ENCODE results near the gene SLX4. TPM values are rescaled to one million over a fixed set of nuclear protein-coding genes. Genes with fewer than 3 reads are reported as not detected.
"Not testable (repeated sequence)": the region's sequence is repeated elsewhere in the genome, so short reads cannot be mapped to it uniquely, and the experiment has no call there.

Gene SLX4
- total RNA-seq, 3 donors from 2014 or later = 7.6 to 9.1 (median 8.6) TPM

DNA sequence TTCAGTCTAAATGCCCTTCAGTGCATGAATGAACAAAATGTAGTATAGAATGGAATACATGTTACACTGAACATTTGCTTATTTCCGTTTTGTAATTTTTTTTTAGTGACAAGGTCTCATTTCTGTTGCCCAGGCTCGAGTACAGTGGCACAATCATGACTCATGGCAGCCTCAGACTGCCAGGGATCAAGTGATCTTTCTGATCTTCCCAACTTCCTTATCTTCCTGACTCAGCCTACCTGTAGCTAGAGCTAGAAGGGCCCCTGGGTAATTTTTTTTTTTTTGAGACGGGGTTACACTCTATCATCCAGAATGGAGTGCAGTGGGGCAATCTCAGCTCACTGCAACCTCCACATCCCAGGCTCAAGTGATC, 7.3 kb upstream of the SLX4 start:
- Mint-ChIP-seq H3K9me3 (no peaks in the 10 kb centered on the region), H3K4me1 (ENCODE audit: low read depth) (peaks cover 28% of the 10 kb centered on the region), H3K27me3 (ENCODE audit: low read depth) (no peaks in the 10 kb centered on the region), H3K36me3 (ENCODE audit: insufficient read depth) (peaks cover 12% of the 10 kb centered on the region), H3K4me3 (no peak overlapping the region)
- ATAC-seq (no peak), DNase-seq (no peak)

DNA sequence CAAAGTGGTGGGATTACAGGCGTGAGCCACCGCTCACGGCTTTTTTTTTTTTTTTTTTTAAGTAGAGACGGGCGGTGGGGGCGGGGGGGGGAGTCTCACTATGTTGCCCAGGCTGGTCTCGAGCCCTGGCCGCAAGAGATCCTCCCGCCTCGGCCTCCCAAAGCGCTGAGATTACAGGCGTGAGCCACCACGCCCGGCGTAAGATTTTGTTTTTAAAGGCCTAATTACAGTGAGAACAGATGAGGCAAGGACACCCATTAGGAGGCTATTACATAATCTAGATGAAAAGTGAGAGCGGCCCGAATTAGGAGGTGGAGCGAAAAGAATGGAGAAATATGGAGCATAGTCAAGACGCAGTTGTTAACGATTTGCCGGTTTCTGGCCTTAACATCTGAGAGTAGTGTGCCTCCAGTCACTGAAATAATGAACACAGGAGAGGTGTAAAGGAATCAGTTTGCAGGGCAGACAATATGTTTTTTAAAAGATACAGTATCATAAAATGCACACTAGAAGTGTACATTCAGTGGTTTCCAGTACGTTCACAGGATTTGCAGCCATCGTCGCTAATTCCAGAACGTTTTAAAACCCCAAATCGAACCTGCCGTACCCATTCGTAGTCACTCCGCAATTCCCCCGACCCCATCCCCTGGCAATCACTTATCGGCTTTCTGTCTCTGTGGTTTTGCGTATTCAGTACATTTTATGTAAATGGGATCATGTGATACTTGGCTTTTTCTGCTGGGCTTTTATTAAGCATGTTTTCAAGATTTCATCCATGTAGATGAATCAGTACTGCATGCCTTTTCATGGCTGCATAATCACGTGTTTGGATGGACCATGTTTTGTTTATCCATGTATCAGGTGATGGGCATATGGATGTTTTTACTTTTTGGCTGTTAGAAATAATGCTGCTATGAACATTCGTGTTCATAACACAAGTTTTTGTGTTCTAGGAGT, 1.4 kb upstream of the SLX4 start:
- DNase-seq = no peak
- H3K4me3 Mint-ChIP-seq = peak overlapping the region; percentile 98
- H3K4me1 Mint-ChIP-seq (ENCODE audit: low read depth) = peaks cover 47% of the 10 kb centered on the region
- H3K27me3 Mint-ChIP-seq (ENCODE audit: low read depth) = no peaks in the 10 kb centered on the region
- ATAC-seq = no peak
- H3K36me3 Mint-ChIP-seq (ENCODE audit: insufficient read depth) = peaks cover 12% of the 10 kb centered on the region
- H3K9me3 Mint-ChIP-seq = no peaks in the 10 kb centered on the region

DNA sequence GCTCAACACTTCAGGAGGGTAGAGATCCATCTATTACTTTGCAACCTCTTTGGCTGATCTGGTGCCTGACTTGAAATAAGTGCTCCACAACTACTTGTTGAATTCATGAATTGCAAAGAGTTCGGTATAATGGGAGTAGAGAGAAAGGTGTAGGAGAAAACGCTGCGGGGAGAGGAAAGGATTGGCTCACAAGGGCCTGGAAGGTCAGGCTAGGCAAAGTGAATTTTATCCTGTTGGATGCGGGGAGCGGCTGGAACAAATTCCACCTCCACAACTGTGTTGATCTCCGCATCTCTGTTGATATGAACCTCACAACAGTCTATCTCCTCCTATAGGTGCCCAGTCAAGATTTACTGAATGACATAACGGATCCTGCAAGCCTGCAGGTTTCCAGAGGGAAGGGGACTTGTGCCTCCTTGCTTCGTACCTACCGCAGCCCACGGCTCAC, 684 bp downstream of the SLX4 start:
- no peak for ATAC-seq
- H3K4me1 Mint-ChIP-seq (ENCODE audit: low read depth) = peaks cover 40% of the 10 kb centered on the region
- no peak for DNase-seq

DNA sequence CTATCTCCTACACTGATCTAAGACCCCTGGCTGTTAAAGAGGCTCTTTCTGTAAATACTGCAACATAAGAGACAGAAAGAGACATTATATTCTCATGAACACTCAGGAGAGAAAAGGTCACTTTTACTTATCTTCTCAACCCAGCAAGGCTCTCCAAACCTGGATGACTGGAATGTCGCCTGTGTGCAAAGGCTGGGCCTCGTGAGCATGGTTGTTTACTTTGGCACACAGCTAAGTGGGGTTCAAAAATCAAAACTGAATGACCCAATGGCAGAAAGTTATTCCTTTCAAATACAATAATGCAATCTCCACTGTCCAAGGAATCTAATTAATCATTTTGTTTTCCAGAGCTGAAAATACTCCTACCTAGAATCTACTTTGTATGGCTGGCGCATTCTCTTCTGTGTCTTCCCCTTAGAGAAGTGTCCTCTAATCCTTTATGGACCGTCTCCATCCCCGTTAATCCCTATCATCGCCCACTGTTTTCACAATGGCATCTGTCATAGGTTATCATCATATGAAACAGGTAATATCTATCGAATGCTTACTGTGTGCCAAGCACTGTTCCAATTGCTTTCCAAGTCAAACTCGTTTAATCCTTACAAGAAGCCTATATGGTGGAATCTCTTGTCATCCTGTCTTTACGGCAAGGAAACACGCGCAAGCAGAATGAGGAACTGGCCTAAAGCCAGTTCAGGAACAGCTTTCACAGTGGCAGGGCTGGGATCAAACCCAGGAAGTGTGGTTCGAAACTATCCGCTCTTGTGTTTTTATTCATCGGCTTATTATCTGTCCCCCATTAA, 1.3 kb downstream of the SLX4 start:
- no peak for DNase-seq
- H3K9me3 Mint-ChIP-seq = no peaks in the 10 kb centered on the region
- H3K27me3 Mint-ChIP-seq (ENCODE audit: low read depth) = no peaks in the 10 kb centered on the region
- peaks cover 15% of the 10 kb centered on the region for H3K36me3 Mint-ChIP-seq (ENCODE audit: insufficient read depth)
- ATAC-seq = no peak
- peaks cover 35% of the 10 kb centered on the region for H3K4me1 Mint-ChIP-seq (ENCODE audit: low read depth)
- peak overlapping the region; percentile 98 for H3K4me3 Mint-ChIP-seq

More for the DNA sequence above, 684 bp downstream of the SLX4 start:
- no peaks in the 10 kb centered on the region for H3K9me3 Mint-ChIP-seq
- H3K27me3 Mint-ChIP-seq (ENCODE audit: low read depth) = no peaks in the 10 kb centered on the region
- H3K36me3 Mint-ChIP-seq (ENCODE audit: insufficient read depth) = peaks cover 15% of the 10 kb centered on the region
- H3K4me3 Mint-ChIP-seq = peak overlapping the region; percentile 98

DNA sequence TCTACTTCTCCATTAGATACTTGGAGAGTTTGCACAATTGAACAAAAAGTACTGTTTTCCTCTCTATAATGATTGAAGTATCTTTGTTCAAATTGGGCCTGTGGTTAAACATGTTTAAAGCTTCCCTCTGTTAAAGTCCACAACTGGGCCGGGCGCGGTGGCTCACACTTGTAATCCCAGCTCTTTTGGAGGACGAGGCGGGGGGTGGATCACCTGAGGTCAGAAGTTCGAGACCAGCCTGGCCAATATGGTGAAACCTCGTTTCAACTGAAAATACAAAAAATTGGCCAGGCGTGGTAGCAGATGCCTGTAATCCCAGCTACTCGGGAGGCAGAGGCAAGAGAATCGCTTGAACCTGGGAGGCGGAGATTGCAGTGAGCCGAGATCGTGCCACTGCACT, 2.4 kb downstream of the SLX4 start:
- Mint-ChIP-seq H3K4me1 (ENCODE audit: low read depth) (peaks cover 28% of the 10 kb centered on the region), H3K36me3 (ENCODE audit: insufficient read depth) (peaks cover 12% of the 10 kb centered on the region)
- not testable (repeated sequence) for H3K27me3 Mint-ChIP-seq (ENCODE audit: low read depth); H3K9me3 Mint-ChIP-seq; DNase-seq; ATAC-seq; H3K4me3 Mint-ChIP-seq

GRCh38 chr16:3608069-3608468, 3.3 kb downstream of the SLX4 start:
- Mint-ChIP-seq H3K27me3 (ENCODE audit: low read depth) (no peaks in the 10 kb centered on the region), H3K9me3 (no peaks in the 10 kb centered on the region), H3K4me1 (ENCODE audit: low read depth) (peaks cover 22% of the 10 kb centered on the region), H3K36me3 (ENCODE audit: insufficient read depth) (peaks cover 13% of the 10 kb centered on the region), H3K4me3 (no peak overlapping the region)
- ATAC-seq (no peak), DNase-seq (no peak)

DNA sequence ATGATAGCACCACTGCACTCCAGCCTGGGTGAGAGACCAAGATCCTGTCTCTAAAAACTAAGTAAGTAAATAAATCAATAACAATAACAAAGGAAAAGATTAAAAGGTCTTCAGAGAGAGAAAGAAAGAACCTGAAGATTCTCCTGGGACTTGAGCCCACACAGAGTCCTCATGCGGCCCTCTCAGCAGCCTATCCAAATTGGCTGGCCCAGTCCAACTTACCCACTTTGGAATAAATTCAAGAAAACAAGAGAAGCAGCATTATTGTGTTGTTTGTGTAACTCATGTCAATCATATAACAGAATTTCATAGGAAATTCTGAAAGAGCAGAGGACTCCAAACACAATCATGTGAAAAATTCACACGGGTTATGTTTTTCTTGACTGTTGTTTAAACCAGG, 3.8 kb downstream of the SLX4 start:
- H3K4me3 Mint-ChIP-seq = no peak overlapping the region
- no peaks in the 10 kb centered on the region for H3K27me3 Mint-ChIP-seq (ENCODE audit: low read depth)
- peaks cover 17% of the 10 kb centered on the region for H3K4me1 Mint-ChIP-seq (ENCODE audit: low read depth)
- H3K9me3 Mint-ChIP-seq = no peaks in the 10 kb centered on the region
- ATAC-seq (no peak), DNase-seq (no peak)
- peaks cover 13% of the 10 kb centered on the region for H3K36me3 Mint-ChIP-seq (ENCODE audit: insufficient read depth)

GRCh38 chr16:3607161-3607560, 4.2 kb downstream of the SLX4 start:
- no peak for ATAC-seq
- peaks cover 15% of the 10 kb centered on the region for H3K36me3 Mint-ChIP-seq (ENCODE audit: insufficient read depth)

GRCh38 chr16:3606441-3606840, 5.0 kb downstream of the SLX4 start:
- ATAC-seq (no peak), DNase-seq (no peak)
- Mint-ChIP-seq H3K4me3 (no peak overlapping the region), H3K36me3 (ENCODE audit: insufficient read depth) (peaks cover 22% of the 10 kb centered on the region), H3K27me3 (ENCODE audit: low read depth) (no peaks in the 10 kb centered on the region), H3K9me3 (no peaks in the 10 kb centered on the region), H3K4me1 (ENCODE audit: low read depth) (peaks cover 10% of the 10 kb centered on the region)

More at GRCh38 chr16:3607161-3607560, 4.2 kb downstream of the SLX4 start:
- no peaks in the 10 kb centered on the region for H3K27me3 Mint-ChIP-seq (ENCODE audit: low read depth)
- H3K4me1 Mint-ChIP-seq (ENCODE audit: low read depth) = peaks cover 15% of the 10 kb centered on the region
- no peak for DNase-seq
- H3K4me3 Mint-ChIP-seq = no peak overlapping the region
- no peaks in the 10 kb centered on the region for H3K9me3 Mint-ChIP-seq

GRCh38 chr16:3602320-3602653, 9.1 kb downstream of the SLX4 start:
- ATAC-seq (no peak), DNase-seq (no peak)
- Mint-ChIP-seq H3K4me1 (ENCODE audit: low read depth) (no peaks in the 10 kb centered on the region), H3K9me3 (no peaks in the 10 kb centered on the region), H3K4me3 (no peak overlapping the region), H3K36me3 (ENCODE audit: insufficient read depth) (peaks cover 32% of the 10 kb centered on the region), H3K27me3 (ENCODE audit: low read depth) (no peaks in the 10 kb centered on the region)

- H3K4me1 Mint-ChIP-seq (ENCODE audit: low read depth) = no peaks in the 10 kb centered on the region
- H3K9me3 Mint-ChIP-seq = no peaks in the 10 kb centered on the region
- DNase-seq (no peak), ATAC-seq (no peak)
- no peak overlapping the region for H3K4me3 Mint-ChIP-seq
- peaks cover 32% of the 10 kb centered on the region for H3K36me3 Mint-ChIP-seq (ENCODE audit: insufficient read depth)
- H3K27me3 Mint-ChIP-seq (ENCODE audit: low read depth) = no peaks in the 10 kb centered on the region
Observed at GRCh38 chr16:3601614-3602319, 9.6 kb downstream of the SLX4 start.

DNA sequence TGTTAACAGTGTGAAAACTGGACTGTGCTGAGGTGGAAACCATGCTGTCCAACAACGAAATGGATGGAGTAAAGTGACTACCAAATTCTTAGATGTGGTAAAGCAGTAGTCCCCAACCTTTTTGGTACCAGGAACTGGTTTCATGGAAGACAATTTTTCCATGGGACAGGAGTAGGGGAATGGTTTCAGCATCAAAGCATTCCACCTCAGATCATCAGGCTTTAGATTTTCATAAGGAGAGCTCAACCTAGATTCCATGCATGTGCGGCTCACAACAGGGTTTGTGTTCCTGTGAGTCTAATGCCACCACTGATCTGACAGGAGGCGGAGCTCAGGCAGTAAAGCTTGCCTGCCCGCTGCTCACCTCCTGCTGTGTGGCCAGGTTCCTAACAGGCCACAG, 11.5 kb downstream of the SLX4 start:
- peaks cover 30% of the 10 kb centered on the region for H3K36me3 Mint-ChIP-seq (ENCODE audit: insufficient read depth)
- no peaks in the 10 kb centered on the region for H3K4me1 Mint-ChIP-seq (ENCODE audit: low read depth)
- no peaks in the 10 kb centered on the region for H3K27me3 Mint-ChIP-seq (ENCODE audit: low read depth)
- DNase-seq = no peak
- no peak for ATAC-seq
- H3K4me3 Mint-ChIP-seq = no peak overlapping the region
- no peaks in the 10 kb centered on the region for H3K9me3 Mint-ChIP-seq

GRCh38 chr16:3599121-3599520, 12.3 kb downstream of the SLX4 start:
- DNase-seq = no peak
- H3K4me3 Mint-ChIP-seq = no peak overlapping the region
- ATAC-seq = no peak

DNA sequence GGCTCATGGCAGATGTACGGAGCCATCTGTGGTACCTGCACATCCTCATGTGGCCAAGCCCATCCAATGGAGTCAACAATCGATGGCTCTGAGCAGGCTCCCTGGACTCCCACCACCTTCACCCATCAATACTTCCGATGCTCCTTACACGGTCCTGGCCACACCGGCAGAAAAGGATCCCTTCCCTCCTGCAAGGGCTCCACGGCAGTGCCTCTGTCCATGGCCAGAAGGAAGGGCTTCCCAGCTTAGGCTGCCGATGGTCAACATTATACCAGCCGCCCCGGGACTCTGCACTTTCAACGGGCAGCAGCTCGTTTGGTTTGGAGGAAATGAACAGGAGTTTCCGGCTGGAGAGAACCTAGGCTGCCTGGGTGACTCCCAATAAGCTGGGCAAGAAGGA, 13.2 kb downstream of the SLX4 start:
- DNase-seq = no peak
- Mint-ChIP-seq H3K4me3 (no peak overlapping the region), H3K27me3 (ENCODE audit: low read depth) (no peaks in the 10 kb centered on the region), H3K4me1 (ENCODE audit: low read depth) (no peaks in the 10 kb centered on the region), H3K36me3 (ENCODE audit: insufficient read depth) (peaks cover 25% of the 10 kb centered on the region), H3K9me3 (no peaks in the 10 kb centered on the region)
- ATAC-seq = no peak

More at GRCh38 chr16:3599121-3599520, 12.3 kb downstream of the SLX4 start:
- H3K4me1 Mint-ChIP-seq (ENCODE audit: low read depth) = no peaks in the 10 kb centered on the region
- H3K27me3 Mint-ChIP-seq (ENCODE audit: low read depth) = no peaks in the 10 kb centered on the region
- no peaks in the 10 kb centered on the region for H3K9me3 Mint-ChIP-seq
- peaks cover 30% of the 10 kb centered on the region for H3K36me3 Mint-ChIP-seq (ENCODE audit: insufficient read depth)
